Measurements from ENCODE around the gene RAD51AP2. TPM values are rescaled to one million over a fixed set of nuclear protein-coding genes. Genes with fewer than 3 reads are reported as not detected.

The RAD51AP2 gene
- total and polyA plus RNA-seq, 2 of the 13 experiments (the other 11 are each of a cell fraction or from before 2014, with no cell fraction given): 0.11 to 0.12 TPM

GRCh38 chr2:17538844-17539554, 20.8 kb upstream of the RAD51AP2 start (continued):
- TF ChIP-seq, protein P1, sequence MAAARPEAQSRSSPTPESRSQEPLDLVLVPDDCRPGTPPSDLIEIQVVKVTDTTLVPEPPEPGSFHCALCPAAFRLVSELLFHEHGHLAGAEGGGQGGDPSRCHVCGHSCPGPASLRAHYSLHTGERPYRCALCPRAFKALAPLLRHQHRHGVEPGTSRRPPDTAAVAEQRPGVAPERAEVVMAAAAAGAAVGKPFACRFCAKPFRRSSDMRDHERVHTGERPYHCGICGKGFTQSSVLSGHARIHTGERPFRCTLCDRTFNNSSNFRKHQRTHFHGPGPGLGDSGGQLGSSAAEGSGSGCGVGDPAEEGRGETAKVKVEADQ (CRISPR knock-in tag; IDR thresholded peaks at IDR 0.05; ENCODE audit: borderline replicate concordance): peak; percentile 88; the same call in 1 of the 2 replicates
- peak; percentile 73 for TF ChIP-seq FOXA3 (CRISPR knock-in tag; IDR thresholded peaks at IDR 0.05)
- no peak for TF ChIP-seq HMGA1 (CRISPR knock-in tag; conservative IDR thresholded peaks at IDR 0.05)
- TF ChIP-seq ZNF577 (CRISPR knock-in tag; IDR thresholded peaks at IDR 0.05; ENCODE audit: borderline replicate concordance, low read depth): no peak
- TF ChIP-seq RARG (CRISPR knock-in tag; IDR thresholded peaks at IDR 0.05; ENCODE audit: low read depth): 0 out of 2 replicates have a peak, but pooled peaks have one; percentile 11
- no peak for TF ChIP-seq HCFC1 (IDR thresholded peaks at IDR 0.05; ENCODE audit: low read depth, low read length)
- TF ChIP-seq, protein P2, sequence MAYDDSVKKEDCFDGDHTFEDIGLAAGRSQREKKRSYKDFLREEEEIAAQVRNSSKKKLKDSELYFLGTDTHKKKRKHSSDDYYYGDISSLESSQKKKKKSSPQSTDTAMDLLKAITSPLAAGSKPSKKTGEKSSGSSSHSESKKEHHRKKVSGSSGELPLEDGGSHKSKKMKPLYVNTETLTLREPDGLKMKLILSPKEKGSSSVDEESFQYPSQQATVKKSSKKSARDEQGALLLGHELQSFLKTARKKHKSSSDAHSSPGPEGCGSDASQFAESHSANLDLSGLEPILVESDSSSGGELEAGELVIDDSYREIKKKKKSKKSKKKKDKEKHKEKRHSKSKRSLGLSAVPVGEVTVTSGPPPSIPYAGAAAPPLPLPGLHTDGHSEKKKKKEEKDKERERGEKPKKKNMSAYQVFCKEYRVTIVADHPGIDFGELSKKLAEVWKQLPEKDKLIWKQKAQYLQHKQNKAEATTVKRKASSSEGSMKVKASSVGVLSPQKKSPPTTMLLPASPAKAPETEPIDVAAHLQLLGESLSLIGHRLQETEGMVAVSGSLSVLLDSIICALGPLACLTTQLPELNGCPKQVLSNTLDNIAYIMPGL (CRISPR knock-in tag; IDR thresholded peaks at IDR 0.05; ENCODE audit: borderline replicate concordance in 1 of 2, low read depth in 1 of 2): peak; percentile 91 to 93
- TF ChIP-seq ZNF709 (CRISPR knock-in tag; IDR thresholded peaks at IDR 0.05): peak; percentile 72; the same call in 1 of the 2 replicates
- peak; percentile 77 for TF ChIP-seq BCL3 (CRISPR knock-in tag; IDR thresholded peaks at IDR 0.05)
- TF ChIP-seq PBX3 (CRISPR knock-in tag; IDR thresholded peaks at IDR 0.05; ENCODE audit: borderline replicate concordance): peak; percentile 85; the same call in 1 of the 2 replicates
- no peak for TF ChIP-seq PBX2 (CRISPR knock-in tag; IDR thresholded peaks at IDR 0.05)
- TF ChIP-seq, protein P3, sequence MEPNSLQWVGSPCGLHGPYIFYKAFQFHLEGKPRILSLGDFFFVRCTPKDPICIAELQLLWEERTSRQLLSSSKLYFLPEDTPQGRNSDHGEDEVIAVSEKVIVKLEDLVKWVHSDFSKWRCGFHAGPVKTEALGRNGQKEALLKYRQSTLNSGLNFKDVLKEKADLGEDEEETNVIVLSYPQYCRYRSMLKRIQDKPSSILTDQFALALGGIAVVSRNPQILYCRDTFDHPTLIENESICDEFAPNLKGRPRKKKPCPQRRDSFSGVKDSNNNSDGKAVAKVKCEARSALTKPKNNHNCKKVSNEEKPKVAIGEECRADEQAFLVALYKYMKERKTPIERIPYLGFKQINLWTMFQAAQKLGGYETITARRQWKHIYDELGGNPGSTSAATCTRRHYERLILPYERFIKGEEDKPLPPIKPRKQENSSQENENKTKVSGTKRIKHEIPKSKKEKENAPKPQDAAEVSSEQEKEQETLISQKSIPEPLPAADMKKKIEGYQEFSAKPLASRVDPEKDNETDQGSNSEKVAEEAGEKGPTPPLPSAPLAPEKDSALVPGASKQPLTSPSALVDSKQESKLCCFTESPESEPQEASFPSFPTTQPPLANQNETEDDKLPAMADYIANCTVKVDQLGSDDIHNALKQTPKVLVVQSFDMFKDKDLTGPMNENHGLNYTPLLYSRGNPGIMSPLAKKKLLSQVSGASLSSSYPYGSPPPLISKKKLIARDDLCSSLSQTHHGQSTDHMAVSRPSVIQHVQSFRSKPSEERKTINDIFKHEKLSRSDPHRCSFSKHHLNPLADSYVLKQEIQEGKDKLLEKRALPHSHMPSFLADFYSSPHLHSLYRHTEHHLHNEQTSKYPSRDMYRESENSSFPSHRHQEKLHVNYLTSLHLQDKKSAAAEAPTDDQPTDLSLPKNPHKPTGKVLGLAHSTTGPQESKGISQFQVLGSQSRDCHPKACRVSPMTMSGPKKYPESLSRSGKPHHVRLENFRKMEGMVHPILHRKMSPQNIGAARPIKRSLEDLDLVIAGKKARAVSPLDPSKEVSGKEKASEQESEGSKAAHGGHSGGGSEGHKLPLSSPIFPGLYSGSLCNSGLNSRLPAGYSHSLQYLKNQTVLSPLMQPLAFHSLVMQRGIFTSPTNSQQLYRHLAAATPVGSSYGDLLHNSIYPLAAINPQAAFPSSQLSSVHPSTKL (CRISPR knock-in tag; IDR thresholded peaks at IDR 0.05): peak; percentile 93
- 0 out of 2 replicates have a peak, but pooled peaks have one; percentile 60 for TF ChIP-seq FOXO4 (CRISPR knock-in tag; conservative IDR thresholded peaks at IDR 0.05)
- TF ChIP-seq KLF16 (CRISPR knock-in tag; IDR thresholded peaks at IDR 0.05): peak in 1 of 2 experiments; percentile 97; a peak in 2 of 4 replicates
- peak; percentile 35; the same call in 1 of the 2 replicates for TF ChIP-seq DNMT1 (CRISPR knock-in tag; IDR thresholded peaks at IDR 0.05)

All from HepG2 (cell line).